K562 (cell line): ENCODE measurements around the gene CHSY1. TPM values are rescaled to one million over a fixed set of nuclear protein-coding genes. Genes with fewer than 3 reads are reported as not detected.

Experiments
- ATAC-seq: fragments of 200-7000 bp; cut with Tn5 transposase; 3 replicates; pipeline ENCODE4 v1.9.1; 2020; ENCODE audit warnings: moderate library complexity
- BruUV-seq: library from RNA; stranded (reverse); fragments of 400-500 nt; replicated peaks from 2 replicates; lab custom pipeline; 2021; lab: Mats Ljungman, UMichigan
- CTCF ChIA-PET: fragments of 300-600 bp; formaldehyde crosslinking; extraction: SDS; loops from one replicate; lab custom pipeline; 2021; ENCODE audit warnings: low intra/inter-chr PET ratio; lab: Yijun Ruan, JAX
- POLR2A ChIA-PET: fragments of 300-600, 350-650 bp; sonication (Branson Sonifier 250); formaldehyde crosslinking; extraction: SDS; loops from one replicate; lab custom pipeline; 2021; ENCODE audit warnings: antibody characterized with exemption, inconsistent platforms; lab: Yijun Ruan, JAX
- DNase-seq, 4 experiments: peaks; one replicate each; pipeline versions ENCODE4 v3.0.0 to v3.0.0-alpha.2; 2011 to 2018; ENCODE audit warnings: low spot score in 3 of 4, mixed read lengths in 3 of 4; ENCODE audit errors: extremely low read depth in 1 of 4
- FAIRE-seq: peaks from 2 replicates; lab custom pipeline; 2011; peaks lifted over from hg19 to GRCh38; lab: Jason Lieb, UNC
- H2AFZ ChIP-seq: 2 replicates; pipeline ENCODE4 v1.6.0; 2011; ENCODE audit warnings: low read depth, low read length, control low read depth, inconsistent platforms
- H3K27ac ChIP-seq: fragments of 200-600 bp; 3 replicates; pipeline ENCODE4 v1.8.0; 2011; ENCODE audit warnings: low read depth, mild to moderate bottlenecking, control low read depth, inconsistent platforms, low read length, moderate library complexity, mixed read lengths; ENCODE audit errors: extremely low read depth
- H3K27me3 ChIP-seq, 2 experiments: fragments of 300-600 bp in 1 of 2; 2 replicates in 1 of 2; 3 replicates in 1 of 2; pipeline versions ENCODE4 v1.6.0 to v1.8.0; 2011; ENCODE audit warnings: inconsistent platforms in 2 of 2, low read length in 2 of 2, mild to moderate bottlenecking in 1 of 2, mixed read lengths in 1 of 2, moderate library complexity in 1 of 2; ENCODE audit not compliant: control insufficient read depth in 2 of 2, insufficient read depth in 2 of 2
- H3K36me3 ChIP-seq: fragments of 300-600 bp; 3 replicates; pipeline ENCODE4 v1.8.0; 2011; ENCODE audit warnings: mild to moderate bottlenecking, low read length, inconsistent platforms; ENCODE audit not compliant: control insufficient read depth, insufficient read depth
- H3K4me1 ChIP-seq, 2 experiments: fragments of 200-600 bp in 1 of 2; replicated peaks in 1 of 2; 2 replicates in 1 of 2; 3 replicates in 1 of 2; pipeline versions ENCODE4 v1.5.1 to v1.8.0; 2011; ENCODE audit warnings: inconsistent platforms in 2 of 2, low read length in 2 of 2, mild to moderate bottlenecking in 1 of 2, mixed read lengths in 1 of 2, moderate library complexity in 1 of 2; ENCODE audit not compliant: control insufficient read depth in 2 of 2, insufficient read depth in 2 of 2
- H3K4me2 ChIP-seq: 2 replicates; pipeline ENCODE4 v1.6.1; 2011; ENCODE audit warnings: low read length, control low read depth, inconsistent platforms, mixed read lengths; ENCODE audit not compliant: insufficient read depth
- H3K4me3 ChIP-seq: fragments of 200-600 bp; sonication (generic), shearing (Covaris generic); 2 replicates; pipeline ENCODE4 v1.5.1; 2016; ENCODE audit warnings: control low read depth, inconsistent platforms
- H3K79me2 ChIP-seq: fragments of 200-600 bp; 3 replicates; pipeline ENCODE4 v1.8.0; 2011; ENCODE audit warnings: low read length, inconsistent platforms; ENCODE audit not compliant: control insufficient read depth, insufficient read depth
- H3K9ac ChIP-seq, 2 experiments: 2 replicates each; pipeline versions ENCODE4 v1.6.0 to v1.6.1; 2011; ENCODE audit warnings: low read depth in 2 of 2, low read length in 2 of 2, control low read depth in 1 of 2, inconsistent platforms in 1 of 2, mild to moderate bottlenecking in 1 of 2, mixed read lengths in 1 of 2; ENCODE audit not compliant: insufficient read depth in 1 of 2
- H3K9me1 ChIP-seq: one replicate; pipeline ENCODE4 v1.6.0; 2011; ENCODE audit warnings: inconsistent platforms, mild to moderate bottlenecking, low read length, moderate library complexity; ENCODE audit not compliant: control insufficient read depth, insufficient read depth
- H3K9me3 ChIP-seq: replicated peaks from 2 replicates; pipeline ENCODE4 v1.5.1; 2011; ENCODE audit warnings: low read depth, low read length, inconsistent platforms; ENCODE audit not compliant: control insufficient read depth, insufficient read depth
- H4K20me1 ChIP-seq: replicated peaks from 2 replicates; pipeline ENCODE4 v1.6.1; 2011; ENCODE audit warnings: low read length, inconsistent platforms, mixed read lengths; ENCODE audit not compliant: control insufficient read depth, insufficient read depth
- FOS ChIP-seq: IDR thresholded peaks from 3 replicates; pipeline ENCODE4 v1.6.1; 2011; ENCODE audit not compliant: insufficient read length; ENCODE audit errors: extremely low read depth
- NFE2 ChIP-seq: IDR thresholded peaks from 2 replicates; pipeline ENCODE4 v1.6.1; 2014; ENCODE audit warnings: antibody characterized with exemption, low read depth
- NR3C1 ChIP-seq: sonication (generic); formaldehyde crosslinking; IDR thresholded peaks from 2 replicates; pipeline ENCODE4 v1.8.1; 2022; ENCODE audit warnings: missing genetic modification reagents
- ZNF280A ChIP-seq: fragments of 450-650 bp; IDR thresholded peaks from 2 replicates; pipeline ENCODE4 v1.6.1; 2018; ENCODE audit warnings: mild to moderate bottlenecking, low read depth; ENCODE audit not compliant: partially characterized antibody
- WGBS: fragments of 100-300 bp; shearing (Covaris generic); methylation state at CpG from one replicate; pipeline ENCODE4 v1.1.6; 2016; ENCODE audit warnings: low coverage, mixed read lengths; ENCODE audit not compliant: insufficient coverage; ENCODE audit errors: missing lambda C conversion rate; 5-methylcytosine and 5-hydroxymethylcytosine counted together
- in situ Hi-C: fragments of 300-500 bp; cut with MboI; formaldehyde crosslinking; loops from 4 replicates; pipeline ENCODE4 v1.15.0; 2018; ENCODE audit warnings: inconsistent platforms, mixed read lengths
- intact Hi-C: fragments of 100-400 bp; cut with micrococcal nuclease; formaldehyde crosslinking; loops from 2 replicates; pipeline ENCODE4 v1.14.2; 2022
- polyA plus RNA-seq, 8 experiments: library from polyadenylated mRNA; depleted of rRNA in 4 of 8; stranded (reverse) in 5 of 8; unstranded in 3 of 8; fragments of >200 nt; fragmentation: Nextera tagmentation in 2 of 8; fragmentation: Illumina TruSeq in 1 of 8; extraction: Ambion mirVana in 2 of 8; extraction: Trizol in 1 of 8; gene quantifications; 2 replicates each; pipeline versions ENCODE4 v1.2.1 to v1.2.3, GENCODE V29; 2011 to 2014; ENCODE audit warnings: inconsistent platforms in 1 of 8, missing spikeins in 1 of 8
- total RNA-seq, 7 experiments: library from RNA; depleted of rRNA in 6 of 7; stranded (reverse); fragments of >200 nt in 6 of 7; fragmentation: Illumina TruSeq in 2 of 7; extraction: Trizol in 2 of 7; gene quantifications; 2 replicates each; pipeline versions ENCODE4 v1.2.1 to v1.2.3, GENCODE V29; 2011 to 2021; ENCODE audit warnings: low replicate concordance in 1 of 7

The CHSY1 gene
- total and polyA plus RNA-seq, 9 of the 15 experiments (the other 6 are each of a cell fraction or from before 2014, with no cell fraction given), result 7.0 to 16.4 (median 13.4) TPM

- in situ Hi-C loops (loop anchor here (25.0 kb wide), 2 partner anchors 354 to 629 kb away; partner anchors contain the start of gene LRRK1), intact Hi-C loops (no loop called here)
- Histone ChIP-seq H3K9ac (no peak overlapping the region), H3K4me3 (no peak overlapping the region), H3K4me1 (peaks cover 5 to 8% of the 10 kb centered on the region in 2 experiments), H3K79me2 (no peaks in the 10 kb centered on the region), H3K9me3 (no peaks in the 10 kb centered on the region), H3K27ac (no peak overlapping the region), H3K4me2 (no peak overlapping the region), H3K9me1 (no peaks in the 10 kb centered on the region), H4K20me1 (0 out of 2 replicates have a peak, but pooled peaks cover 7% of the 10 kb centered on the region), H2AFZ (no peak overlapping the region), H3K27me3 (peaks cover 3 to 24% of the 10 kb centered on the region in 2 experiments; a peak in 3 of 5 replicates)
- BruUV-seq, result no TSS peak
- ChIA-PET CTCF (interaction anchor here (0.7 kb wide), 1 partner anchor 157 kb away, joined by 5 read pairs; no protein-coding TSS in a partner anchor), POLR2A (interaction anchor here (0.6 to 2.9 kb wide), 2 partner anchors 11 to 606 kb away, joined by 3 to 16 read pairs; no protein-coding TSS in a partner anchor)
- WGBS, result 44% methylated on average over 3 of the region's 3 CpGs
- DNase-seq (no peak), FAIRE-seq (no peak)
- TF ChIP-seq ZNF280A, result no peak
- TF ChIP-seq NR3C1, result no peak
- no peak for TF ChIP-seq NFE2
- no peak for TF ChIP-seq FOS
- TF ChIP-seq, all 486 proteins: peak for 0
- ATAC-seq, result no peak
- H3K36me3 ChIP-seq, result peaks cover 8% of the 10 kb centered on the region; the same call in 2 of the 3 replicates
Observed at GRCh38 chr15:101266034-101266433, 14.2 kb upstream of the CHSY1 start.
